Measurements from ENCODE around the gene HHIPL1. TPM values are rescaled to one million over a fixed set of nuclear protein-coding genes. Genes with fewer than 3 reads are reported as not detected.
A peak's percentile ranks its signal among the peaks of the same experiment; 100 is the strongest.

HHIPL1 gene
- total and polyA plus RNA-seq, 2 of the 8 experiments (the other 6 are each of a cell fraction or from before 2014, with no cell fraction given): 1.5 to 2.6 TPM

DNA sequence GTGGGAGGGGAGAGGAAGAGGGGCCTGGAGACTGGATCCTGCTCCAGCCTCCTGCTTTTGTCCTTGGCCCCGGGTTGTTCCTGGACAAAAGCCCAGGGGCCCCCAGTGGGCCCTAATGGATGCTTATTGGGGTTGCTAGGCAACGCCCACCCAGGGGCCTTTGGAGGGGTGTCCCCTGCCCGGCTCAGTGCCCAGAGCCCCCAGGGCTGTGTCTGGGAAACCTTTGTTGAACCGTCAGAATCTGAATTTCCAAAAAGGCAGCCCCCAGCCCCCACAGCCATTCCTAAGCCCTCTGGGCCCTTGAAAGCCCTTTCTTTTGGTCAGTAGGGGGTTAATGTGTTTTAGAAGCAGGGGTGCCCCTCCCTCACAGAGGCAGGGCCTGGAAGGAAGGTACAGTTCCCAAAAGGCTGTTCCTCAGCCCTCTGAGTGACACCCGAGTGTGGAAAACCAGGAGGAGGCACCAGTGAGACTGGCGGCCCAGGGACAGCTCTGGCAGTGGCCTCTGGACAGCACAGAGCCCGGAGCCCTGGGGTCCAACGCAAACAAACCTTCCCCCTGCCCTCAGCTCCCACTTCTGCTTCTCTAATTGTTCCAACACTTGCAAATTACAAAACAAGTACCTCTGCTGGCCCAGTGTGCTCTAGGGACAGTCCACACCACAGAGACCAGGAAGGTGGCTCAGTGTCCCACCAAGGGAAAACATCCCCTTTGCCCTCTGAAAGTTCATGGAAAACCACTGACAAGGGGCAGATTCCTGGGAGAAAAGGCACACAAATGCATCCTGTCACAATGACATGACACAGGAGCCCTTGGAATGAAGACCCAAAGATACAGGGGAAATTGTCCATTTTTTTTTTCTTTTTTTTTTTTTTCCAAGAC is 19.4 kb downstream of the HHIPL1 start (continued):
- TF ChIP-seq, protein P1, sequence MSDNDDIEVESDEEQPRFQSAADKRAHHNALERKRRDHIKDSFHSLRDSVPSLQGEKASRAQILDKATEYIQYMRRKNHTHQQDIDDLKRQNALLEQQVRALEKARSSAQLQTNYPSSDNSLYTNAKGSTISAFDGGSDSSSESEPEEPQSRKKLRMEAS (IDR thresholded peaks at IDR 0.05): no peak; the same call in 1 of the 2 replicates
- TF ChIP-seq SP1 (IDR thresholded peaks at IDR 0.05; ENCODE audit: low read depth, low read length) (peak; percentile 80), RBBP5 (IDR thresholded peaks at IDR 0.05; ENCODE audit: borderline replicate concordance, low read depth, low read length) (peak; percentile 47; the same call in 1 of the 2 replicates), TCF12 (IDR thresholded peaks at IDR 0.05; ENCODE audit: low read depth, low read length) (peak; percentile 83; the same call in 1 of the 2 replicates)

All from H1 (cell line).